HEK293 (cell line): ENCODE data around the gene FBLN5.
A peak's percentile ranks its signal among the peaks of the same experiment; 100 is the strongest.

Experiments used
- CTCF ChIA-PET: fragments of 350-600 bp; formaldehyde crosslinking; extraction: SDS; loops from one replicate; lab custom pipeline; 2021; ENCODE audit warnings: antibody characterized with exemption; lab: Yijun Ruan, JAX
- POLR2A ChIA-PET: fragments of 300-600 bp; formaldehyde crosslinking; extraction: SDS; loops from one replicate; lab custom pipeline; 2020; ENCODE audit warnings: antibody characterized with exemption, inconsistent platforms; lab: Yijun Ruan, JAX
- H3K27ac ChIP-seq: fragments of 200-500 bp; sonication (Bioruptor generic); 2 replicates; pipeline ENCODE4 v1.5.1; 2014; ENCODE audit warnings: low read depth, low read length, control low read depth, inconsistent platforms; ENCODE audit errors: extremely low read depth
- H3K36me3 ChIP-seq, 2 experiments: fragments of 200-500 bp in 1 of 2; sonication (Bioruptor generic) in 1 of 2; 1 replicate in 1 of 2; 2 replicates in 1 of 2; pipeline ENCODE4 v1.5.1; 2014 to 2017; ENCODE audit warnings: inconsistent platforms in 2 of 2, low read length in 2 of 2; ENCODE audit not compliant: control insufficient read depth in 2 of 2, insufficient read depth in 1 of 2
- H3K4me1 ChIP-seq: fragments of 200-500 bp; sonication (Bioruptor generic); 2 replicates; pipeline ENCODE4 v1.5.1; 2014; ENCODE audit warnings: mild to moderate bottlenecking, low read length, inconsistent platforms; ENCODE audit not compliant: control insufficient read depth, insufficient read depth
- H3K4me3 ChIP-seq: 2 replicates; pipeline ENCODE4 v1.5.1; 2011; ENCODE audit warnings: low read depth, mild to moderate bottlenecking, control low read depth, low read length, moderate library complexity
- H3K9me3 ChIP-seq: fragments of 200-500 bp; sonication (Bioruptor generic); 2 replicates; pipeline ENCODE4 v1.5.1; 2014; ENCODE audit warnings: low read depth, low read length, inconsistent platforms; ENCODE audit not compliant: control insufficient read depth, insufficient read depth
- HIC1 ChIP-seq: fragments of 450-650 bp; formaldehyde crosslinking; IDR thresholded peaks from 2 replicates; pipeline ENCODE4 v1.5.1; 2016; ENCODE audit warnings: missing biosample characterization, missing genetic modification characterization
- PATZ1 ChIP-seq: fragments of 450-650 bp; formaldehyde crosslinking; IDR thresholded peaks from 2 replicates; pipeline ENCODE4 v1.5.1; 2016; ENCODE audit warnings: missing biosample characterization, missing genetic modification characterization
- TCF7L2 ChIP-seq: IDR thresholded peaks from 2 replicates; pipeline ENCODE4 v1.6.1; 2011; ENCODE audit warnings: low read depth, mild to moderate bottlenecking, inconsistent platforms, low read length, moderate library complexity, borderline replicate concordance
- YY1 ChIP-seq: fragments of 450-650 bp; formaldehyde crosslinking; IDR thresholded peaks from 2 replicates; pipeline ENCODE4 v1.5.1; 2018; ENCODE audit warnings: missing biosample characterization, missing genetic modification characterization
- ZBTB44 ChIP-seq: fragments of 450-650 bp; IDR thresholded peaks from 2 replicates; pipeline ENCODE4 v1.5.1; 2018; ENCODE audit warnings: missing biosample characterization, mild to moderate bottlenecking, missing genetic modification characterization
- ZBTB49 ChIP-seq: fragments of 450-650 bp; formaldehyde crosslinking; IDR thresholded peaks from 2 replicates; pipeline ENCODE4 v1.5.1; 2016; ENCODE audit warnings: missing biosample characterization, missing genetic modification characterization, low read depth
- ZNF146 ChIP-seq: fragments of 450-650 bp; formaldehyde crosslinking; IDR thresholded peaks from 2 replicates; pipeline ENCODE4 v1.5.1; 2016; ENCODE audit warnings: missing biosample characterization, missing genetic modification characterization
- ZNF19 ChIP-seq: fragments of 450-650 bp; formaldehyde crosslinking; IDR thresholded peaks from 2 replicates; pipeline ENCODE4; 2016; ENCODE audit warnings: missing biosample characterization, missing genetic modification characterization, low read depth
- ZNF423 ChIP-seq: fragments of 450-650 bp; formaldehyde crosslinking; IDR thresholded peaks from 2 replicates; pipeline ENCODE4 v1.5.1; 2016; ENCODE audit warnings: missing biosample characterization, missing genetic modification characterization
- ZNF473 ChIP-seq: fragments of 450-650 bp; formaldehyde crosslinking; IDR thresholded peaks from 2 replicates; pipeline ENCODE4 v1.5.1; 2017; ENCODE audit warnings: missing biosample characterization, missing genetic modification characterization
- ZNF624 ChIP-seq: fragments of 450-650 bp; formaldehyde crosslinking; IDR thresholded peaks from 2 replicates; pipeline ENCODE4 v1.5.1; 2017; ENCODE audit warnings: missing biosample characterization, missing genetic modification characterization
- ZNF654 ChIP-seq: fragments of 450-650 bp; formaldehyde crosslinking; IDR thresholded peaks from 2 replicates; pipeline ENCODE4 v1.5.1; 2016; ENCODE audit warnings: low read depth, missing biosample characterization, missing genetic modification characterization
- ZNF692 ChIP-seq: fragments of 450-650 bp; formaldehyde crosslinking; IDR thresholded peaks from 2 replicates; pipeline ENCODE4 v1.5.1; 2016; ENCODE audit warnings: missing biosample characterization, missing genetic modification characterization
- ZNF747 ChIP-seq: fragments of 450-650 bp; formaldehyde crosslinking; IDR thresholded peaks from 2 replicates; pipeline ENCODE4 v1.5.1; 2016; ENCODE audit warnings: missing biosample characterization, missing genetic modification characterization
- ZNF76 ChIP-seq: fragments of 450-650 bp; formaldehyde crosslinking; IDR thresholded peaks from 2 replicates; pipeline ENCODE4; 2016; ENCODE audit warnings: low read depth, missing biosample characterization, missing genetic modification characterization, borderline replicate concordance
- ZNF776 ChIP-seq: fragments of 450-650 bp; formaldehyde crosslinking; IDR thresholded peaks from 2 replicates; pipeline ENCODE4 v1.5.0; 2017; ENCODE audit warnings: missing biosample characterization, missing genetic modification characterization, borderline replicate concordance
- TF ChIP-seq, protein P1 (sequence below): fragments of 450-650 bp; formaldehyde crosslinking; IDR thresholded peaks from 2 replicates; pipeline ENCODE4 v1.5.1; 2016; ENCODE audit warnings: missing biosample characterization, missing genetic modification characterization, borderline replicate concordance
- TF ChIP-seq, protein P2 (sequence below): fragments of 450-650 bp; formaldehyde crosslinking; IDR thresholded peaks from 2 replicates; pipeline ENCODE4 v1.5.1; 2016; ENCODE audit warnings: missing biosample characterization, missing genetic modification characterization

FBLN5 gene

DNA sequence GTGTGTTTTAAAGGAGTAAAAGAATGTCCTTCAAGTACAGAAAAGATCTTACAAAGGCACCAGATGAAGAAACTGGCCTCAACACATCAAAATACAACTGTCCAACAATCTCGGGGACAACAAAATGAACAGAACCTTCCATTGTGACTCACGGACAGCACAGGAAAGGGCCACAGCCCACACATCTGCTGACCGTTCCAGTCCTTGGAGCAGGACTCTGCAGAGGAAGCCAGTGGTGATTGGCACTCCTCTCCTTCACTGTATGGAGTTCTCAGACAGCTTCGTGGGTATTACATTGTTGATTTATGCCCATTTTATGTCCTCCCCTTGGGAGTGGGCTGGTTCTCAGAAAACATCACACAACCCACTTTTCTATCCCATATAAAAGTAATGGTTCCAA is 47.7 kb downstream of the FBLN5 start (continued):
- TF ChIP-seq ZNF692 (tag by site-specific recombination) (no peak), ZNF19 (tag by site-specific recombination) (no peak), ZNF473 (tag by site-specific recombination) (no peak), PATZ1 (tag by site-specific recombination) (no peak), TCF7L2 (no peak)
- TF ChIP-seq, protein P1, sequence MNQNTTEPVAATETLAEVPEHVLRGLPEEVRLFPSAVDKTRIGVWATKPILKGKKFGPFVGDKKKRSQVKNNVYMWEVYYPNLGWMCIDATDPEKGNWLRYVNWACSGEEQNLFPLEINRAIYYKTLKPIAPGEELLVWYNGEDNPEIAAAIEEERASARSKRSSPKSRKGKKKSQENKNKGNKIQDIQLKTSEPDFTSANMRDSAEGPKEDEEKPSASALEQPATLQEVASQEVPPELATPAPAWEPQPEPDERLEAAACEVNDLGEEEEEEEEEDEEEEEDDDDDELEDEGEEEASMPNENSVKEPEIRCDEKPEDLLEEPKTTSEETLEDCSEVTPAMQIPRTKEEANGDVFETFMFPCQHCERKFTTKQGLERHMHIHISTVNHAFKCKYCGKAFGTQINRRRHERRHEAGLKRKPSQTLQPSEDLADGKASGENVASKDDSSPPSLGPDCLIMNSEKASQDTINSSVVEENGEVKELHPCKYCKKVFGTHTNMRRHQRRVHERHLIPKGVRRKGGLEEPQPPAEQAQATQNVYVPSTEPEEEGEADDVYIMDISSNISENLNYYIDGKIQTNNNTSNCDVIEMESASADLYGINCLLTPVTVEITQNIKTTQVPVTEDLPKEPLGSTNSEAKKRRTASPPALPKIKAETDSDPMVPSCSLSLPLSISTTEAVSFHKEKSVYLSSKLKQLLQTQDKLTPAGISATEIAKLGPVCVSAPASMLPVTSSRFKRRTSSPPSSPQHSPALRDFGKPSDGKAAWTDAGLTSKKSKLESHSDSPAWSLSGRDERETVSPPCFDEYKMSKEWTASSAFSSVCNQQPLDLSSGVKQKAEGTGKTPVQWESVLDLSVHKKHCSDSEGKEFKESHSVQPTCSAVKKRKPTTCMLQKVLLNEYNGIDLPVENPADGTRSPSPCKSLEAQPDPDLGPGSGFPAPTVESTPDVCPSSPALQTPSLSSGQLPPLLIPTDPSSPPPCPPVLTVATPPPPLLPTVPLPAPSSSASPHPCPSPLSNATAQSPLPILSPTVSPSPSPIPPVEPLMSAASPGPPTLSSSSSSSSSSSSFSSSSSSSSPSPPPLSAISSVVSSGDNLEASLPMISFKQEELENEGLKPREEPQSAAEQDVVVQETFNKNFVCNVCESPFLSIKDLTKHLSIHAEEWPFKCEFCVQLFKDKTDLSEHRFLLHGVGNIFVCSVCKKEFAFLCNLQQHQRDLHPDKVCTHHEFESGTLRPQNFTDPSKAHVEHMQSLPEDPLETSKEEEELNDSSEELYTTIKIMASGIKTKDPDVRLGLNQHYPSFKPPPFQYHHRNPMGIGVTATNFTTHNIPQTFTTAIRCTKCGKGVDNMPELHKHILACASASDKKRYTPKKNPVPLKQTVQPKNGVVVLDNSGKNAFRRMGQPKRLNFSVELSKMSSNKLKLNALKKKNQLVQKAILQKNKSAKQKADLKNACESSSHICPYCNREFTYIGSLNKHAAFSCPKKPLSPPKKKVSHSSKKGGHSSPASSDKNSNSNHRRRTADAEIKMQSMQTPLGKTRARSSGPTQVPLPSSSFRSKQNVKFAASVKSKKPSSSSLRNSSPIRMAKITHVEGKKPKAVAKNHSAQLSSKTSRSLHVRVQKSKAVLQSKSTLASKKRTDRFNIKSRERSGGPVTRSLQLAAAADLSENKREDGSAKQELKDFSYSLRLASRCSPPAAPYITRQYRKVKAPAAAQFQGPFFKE (tag by site-specific recombination): no peak

GRCh38 chr14:91899213-91899612 is 48.3 kb downstream of the FBLN5 start:
- no peak overlapping the region for H3K27ac ChIP-seq
- no peaks in the 10 kb centered on the region for H3K36me3 ChIP-seq
- no peak overlapping the region for H3K4me3 ChIP-seq
- H3K4me1 ChIP-seq: no peaks in the 10 kb centered on the region; the same call in 1 of the 2 replicates
- ChIA-PET CTCF (interaction anchor here (0.6 to 2.3 kb wide), 5 partner anchors 12 to 576 kb away, joined by 3 to 9 read pairs (median 3); no protein-coding TSS in a partner anchor), POLR2A (no interaction called here)
- H3K9me3 ChIP-seq: no peaks in the 10 kb centered on the region
- TF ChIP-seq YY1 (tag by site-specific recombination) (no peak), ZNF146 (no peak), HIC1 (tag by site-specific recombination) (no peak), ZNF654 (peak; percentile 24; the same call in 1 of the 2 replicates), ZNF423 (tag by site-specific recombination) (no peak), ZNF747 (no peak), ZNF776 (tag by site-specific recombination) (no peak), ZNF76 (tag by site-specific recombination) (no peak), ZBTB49 (tag by site-specific recombination) (no peak), ZBTB44 (tag by site-specific recombination) (no peak), ZNF624 (tag by site-specific recombination) (no peak)
- TF ChIP-seq, protein P2, sequence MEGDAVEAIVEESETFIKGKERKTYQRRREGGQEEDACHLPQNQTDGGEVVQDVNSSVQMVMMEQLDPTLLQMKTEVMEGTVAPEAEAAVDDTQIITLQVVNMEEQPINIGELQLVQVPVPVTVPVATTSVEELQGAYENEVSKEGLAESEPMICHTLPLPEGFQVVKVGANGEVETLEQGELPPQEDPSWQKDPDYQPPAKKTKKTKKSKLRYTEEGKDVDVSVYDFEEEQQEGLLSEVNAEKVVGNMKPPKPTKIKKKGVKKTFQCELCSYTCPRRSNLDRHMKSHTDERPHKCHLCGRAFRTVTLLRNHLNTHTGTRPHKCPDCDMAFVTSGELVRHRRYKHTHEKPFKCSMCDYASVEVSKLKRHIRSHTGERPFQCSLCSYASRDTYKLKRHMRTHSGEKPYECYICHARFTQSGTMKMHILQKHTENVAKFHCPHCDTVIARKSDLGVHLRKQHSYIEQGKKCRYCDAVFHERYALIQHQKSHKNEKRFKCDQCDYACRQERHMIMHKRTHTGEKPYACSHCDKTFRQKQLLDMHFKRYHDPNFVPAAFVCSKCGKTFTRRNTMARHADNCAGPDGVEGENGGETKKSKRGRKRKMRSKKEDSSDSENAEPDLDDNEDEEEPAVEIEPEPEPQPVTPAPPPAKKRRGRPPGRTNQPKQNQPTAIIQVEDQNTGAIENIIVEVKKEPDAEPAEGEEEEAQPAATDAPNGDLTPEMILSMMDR: 0 out of 2 replicates have a peak, but pooled peaks have one; percentile 12
